H1 (cell line): ENCODE results near the gene CBARP. TPM values are rescaled to one million over a fixed set of nuclear protein-coding genes. Genes with fewer than 3 reads are reported as not detected.

Source experiments
- CTCF ChIA-PET: fragments of 300-600 bp; sonication (Branson Sonifier 250); formaldehyde crosslinking; loops from one replicate; lab custom pipeline; 2021; ENCODE audit not compliant: partially characterized antibody; lab: Charles Lee
- POLR2A ChIA-PET: fragments of 300-600 bp; sonication (Branson Sonifier 250); formaldehyde crosslinking; loops from one replicate; lab custom pipeline; 2021; ENCODE audit warnings: inconsistent platforms; ENCODE audit not compliant: partially characterized antibody; lab: Charles Lee
- DNase-seq, 2 experiments: peaks; one replicate each; pipeline versions ENCODE4 v3.0.0 to v3.0.0-alpha.2; 2010 to 2022; ENCODE audit warnings: low spot score in 2 of 2, low read depth in 1 of 2, mixed read lengths in 1 of 2
- FAIRE-seq: peaks from 2 replicates; lab custom pipeline; 2011; peaks lifted over from hg19 to GRCh38; lab: Jason Lieb, UNC
- H2AFZ ChIP-seq: 2 replicates; pipeline ENCODE4 v1.8.1; 2012; ENCODE audit warnings: low read length, inconsistent platforms
- H2AK5ac ChIP-seq: 2 replicates; pipeline ENCODE4 v1.6.1; 2013; ENCODE audit warnings: low read depth, low read length
- H2BK120ac ChIP-seq: replicated peaks from 2 replicates; pipeline ENCODE3; 2013; ENCODE audit warnings: low read depth, low read length, inconsistent platforms
- H2BK12ac ChIP-seq: 2 replicates; pipeline ENCODE4 v1.6.1; 2013; ENCODE audit warnings: low read depth, low read length
- H2BK15ac ChIP-seq: 2 replicates; pipeline ENCODE4 v1.6.1; 2013; ENCODE audit warnings: low read length
- H2BK20ac ChIP-seq: 2 replicates; pipeline ENCODE4 v1.6.1; 2013; ENCODE audit warnings: low read length
- H2BK5ac ChIP-seq: 2 replicates; pipeline ENCODE4 v1.6.1; 2013; ENCODE audit warnings: low read depth, low read length
- H3K14ac ChIP-seq: 2 replicates; pipeline ENCODE4 v1.6.1; 2013; ENCODE audit warnings: inconsistent platforms; ENCODE audit not compliant: insufficient read length
- H3K18ac ChIP-seq: 2 replicates; pipeline ENCODE4 v1.6.1; 2013; ENCODE audit warnings: low read length; ENCODE audit errors: extremely low read depth
- H3K23ac ChIP-seq: 2 replicates; pipeline ENCODE4 v1.6.1; 2013; ENCODE audit warnings: inconsistent platforms; ENCODE audit not compliant: insufficient read length
- H3K23me2 ChIP-seq: 2 replicates; pipeline ENCODE4 v1.6.1; 2013; ENCODE audit warnings: low read depth, low read length
- H3K27ac ChIP-seq: 2 replicates; pipeline ENCODE4 v1.6.1; 2011; ENCODE audit warnings: low read depth, low read length, inconsistent platforms
- H3K27me3 ChIP-seq, 4 experiments: replicated peaks in 1 of 4; 1 replicate in 1 of 4; 2 replicates in 3 of 4; pipeline versions ENCODE4 v1.6.1 to v1.8.1; 2011 to 2013; ENCODE audit warnings: low read length in 3 of 4, mild to moderate bottlenecking in 3 of 4, inconsistent platforms in 2 of 4, mixed read lengths in 2 of 4, moderate library complexity in 1 of 4; ENCODE audit not compliant: control insufficient read depth in 3 of 4, insufficient read depth in 3 of 4; ENCODE audit errors: extremely low read depth in 1 of 4
- H3K36me3 ChIP-seq, 4 experiments: 2 replicates each; pipeline versions ENCODE4 v1.6.1 to v1.8.1; 2011 to 2013; ENCODE audit warnings: mild to moderate bottlenecking in 4 of 4, low read length in 3 of 4, moderate library complexity in 2 of 4, control low read depth in 1 of 4, inconsistent platforms in 1 of 4; ENCODE audit not compliant: insufficient read depth in 4 of 4, control insufficient read depth in 2 of 4
- H3K4ac ChIP-seq: replicated peaks from 2 replicates; pipeline ENCODE3; 2013; ENCODE audit warnings: low read length, low read depth, mixed read lengths, inconsistent platforms; ENCODE audit not compliant: insufficient read length
- H3K4me1 ChIP-seq, 4 experiments: replicated peaks in 1 of 4; 1 replicate in 1 of 4; 2 replicates in 3 of 4; pipeline versions ENCODE4 v1.6.1 to v1.8.1; 2011 to 2013; ENCODE audit warnings: low read length in 3 of 4, inconsistent platforms in 2 of 4, mixed read lengths in 1 of 4; ENCODE audit not compliant: insufficient read depth in 4 of 4, control insufficient read depth in 3 of 4
- H3K4me2 ChIP-seq, 2 experiments: 2 replicates each; pipeline versions ENCODE4 v1.6.1 to v1.8.1; 2011 to 2013; ENCODE audit warnings: low read depth in 2 of 2, low read length in 2 of 2, control low read depth in 1 of 2, inconsistent platforms in 1 of 2, mild to moderate bottlenecking in 1 of 2; ENCODE audit not compliant: insufficient read depth in 1 of 2
- H3K4me3 ChIP-seq, 4 experiments: fragments of 200-600, 300-600 bp in 1 of 4; sonication (generic), shearing (Covaris generic), sonication (Bioruptor Twin) in 1 of 4; 2 replicates each; pipeline versions ENCODE4 v1.5.1 to v1.8.1; 2011 to 2016; ENCODE audit warnings: low read length in 4 of 4, low read depth in 3 of 4, control low read depth in 2 of 4, inconsistent platforms in 2 of 4, mild to moderate bottlenecking in 2 of 4, mixed read lengths in 1 of 4, moderate library complexity in 1 of 4; ENCODE audit not compliant: insufficient read depth in 2 of 4; ENCODE audit errors: extremely low read depth in 1 of 4
- H3K56ac ChIP-seq: replicated peaks from 2 replicates; pipeline ENCODE3; 2013; ENCODE audit warnings: low read depth, mild to moderate bottlenecking, mixed read lengths, low read length, inconsistent platforms; ENCODE audit not compliant: insufficient read length
- H3K79me1 ChIP-seq: 2 replicates; pipeline ENCODE4 v1.6.1; 2013; ENCODE audit warnings: low read depth, low read length, control low read depth
- H3K79me2 ChIP-seq, 2 experiments: 2 replicates each; pipeline versions ENCODE4 v1.6.1 to v1.8.1; 2012 to 2013; ENCODE audit warnings: low read length in 2 of 2, mild to moderate bottlenecking in 2 of 2, inconsistent platforms in 1 of 2; ENCODE audit not compliant: insufficient read depth in 2 of 2, control insufficient read depth in 1 of 2
- H3K9ac ChIP-seq, 4 experiments: replicated peaks in 1 of 4; 1 replicate in 1 of 4; 2 replicates in 3 of 4; pipeline versions ENCODE4 v1.6.1 to v1.8.1; 2011 to 2013; ENCODE audit warnings: low read depth in 3 of 4, low read length in 3 of 4, control low read depth in 2 of 4, mild to moderate bottlenecking in 2 of 4, moderate library complexity in 2 of 4, inconsistent platforms in 1 of 4; ENCODE audit errors: extremely low read depth in 1 of 4
- H3K9me3 ChIP-seq, 2 experiments: 2 replicates each; pipeline versions ENCODE4 v1.6.1 to v1.8.1; 2012 to 2013; ENCODE audit warnings: mild to moderate bottlenecking in 2 of 2, moderate library complexity in 2 of 2, control low read depth in 1 of 2, inconsistent platforms in 1 of 2, low read depth in 1 of 2, low read length in 1 of 2, mixed read lengths in 1 of 2; ENCODE audit not compliant: insufficient read depth in 2 of 2
- H4K20me1 ChIP-seq, 2 experiments: replicated peaks in 1 of 2; 2 replicates each; pipeline versions ENCODE3 to v1.8.1; 2011 to 2013; ENCODE audit warnings: inconsistent platforms in 2 of 2, low read length in 2 of 2, mild to moderate bottlenecking in 1 of 2; ENCODE audit not compliant: insufficient read depth in 2 of 2, control insufficient read depth in 1 of 2
- H4K5ac ChIP-seq: 2 replicates; pipeline ENCODE4 v1.6.1; 2013; ENCODE audit warnings: low read length, low read depth, mixed read lengths, inconsistent platforms; ENCODE audit not compliant: insufficient read length
- H4K8ac ChIP-seq: 2 replicates; pipeline ENCODE4 v1.8.0; 2013; ENCODE audit warnings: mild to moderate bottlenecking, moderate library complexity, low read length, inconsistent platforms; ENCODE audit not compliant: insufficient read depth; ENCODE audit errors: extremely low read depth
- H4K91ac ChIP-seq: replicated peaks from 2 replicates; pipeline ENCODE3; 2013; ENCODE audit warnings: low read length, mixed read lengths, inconsistent platforms; ENCODE audit not compliant: insufficient read length
- SP4 ChIP-seq: IDR thresholded peaks from 2 replicates; pipeline ENCODE4 v1.6.1; 2012; ENCODE audit warnings: low read length, inconsistent platforms
- WGBS, 2 experiments: shearing (Covaris generic) in 1 of 2; methylation state at CpG; one replicate each; pipeline versions ENCODE4 v1.1.6 to v1.1.7; 2013 to 2015; ENCODE audit warnings: low lambda C conversion rate in 2 of 2, mixed read lengths in 2 of 2, inconsistent platforms in 1 of 2, low coverage in 1 of 2, missing lambda C conversion rate in 1 of 2; ENCODE audit not compliant: insufficient replicate concordance in 2 of 2, insufficient coverage in 1 of 2, insufficient read length in 1 of 2; ENCODE audit errors: extremely low coverage in 1 of 2, missing lambda C conversion rate in 1 of 2; 5-methylcytosine and 5-hydroxymethylcytosine counted together
- polyA plus RNA-seq, 7 experiments: library from polyadenylated mRNA; depleted of rRNA in 3 of 7; stranded (reverse) in 5 of 7; unstranded in 2 of 7; fragments of >200 nt in 5 of 7; fragments of 200-250 nt in 2 of 7; gene quantifications; 1 replicate in 5 of 7; 2 replicates in 1 of 7; 4 replicates in 1 of 7; pipeline versions ENCODE4 v1.2.1 to v1.2.3, GENCODE V29; 2011 to 2013; ENCODE audit warnings: missing spikeins in 2 of 7, mixed read lengths in 2 of 7
- total RNA-seq: library from RNA; stranded (reverse); fragmentation: NEBNext Ultra II Directional; extraction: Animal tissue kit (Norgen Biotek cat#: 25700); gene quantifications from 2 replicates; pipeline ENCODE4 v1.2.1, GENCODE V29; 2021

The CBARP gene
- total and polyA plus RNA-seq, 2 of the 8 experiments (the other 6 are each of a cell fraction or from before 2014, with no cell fraction given), result 4.9 to 14.7 TPM

GRCh38 chr19:1231729-1232637, 5.8 kb downstream of the CBARP start:
- Histone ChIP-seq H2AFZ (no peak overlapping the region), H2BK15ac (no peak overlapping the region), H3K14ac (no peak overlapping the region), H3K56ac (no peak overlapping the region), H3K23me2 (no peaks in the 10 kb centered on the region; the same call in 1 of the 2 replicates), H3K4me2 (no peak overlapping the region), H2BK12ac (no peak overlapping the region), H3K36me3 (peaks cover 5 to 69% (median 9%) of the 10 kb centered on the region in 4 experiments; a peak in 6 of 8 replicates), H3K23ac (no peak overlapping the region), H2BK20ac (no peak overlapping the region), H3K18ac (no peak overlapping the region), H2AK5ac (0 out of 2 replicates have a peak overlapping the region, but pooled peaks have one; percentile 15), H3K79me1 (0 out of 2 replicates have a peak, but pooled peaks cover 3% of the 10 kb centered on the region), H4K91ac (no peak overlapping the region), H3K4ac (no peak overlapping the region), H3K4me1 (peaks cover 0 to 6% (median 4%) of the 10 kb centered on the region in 4 experiments; a peak in 2 of 7 replicates), H2BK5ac (no peak overlapping the region), H2BK120ac (no peak overlapping the region), H4K5ac (no peak overlapping the region), H4K20me1 (peaks cover 2 to 22% of the 10 kb centered on the region in 2 experiments), H3K9ac (no peak overlapping the region), H3K79me2 (no peaks in the 10 kb centered on the region; a peak in 1 of 4 replicates), H3K9me3 (no peaks in the 10 kb centered on the region), H3K4me3 (no peak overlapping the region), H3K27ac (0 out of 2 replicates have a peak overlapping the region, but pooled peaks have one; percentile 15), H4K8ac (no peak overlapping the region; the same call in 1 of the 2 replicates), H3K27me3 (no peaks in the 10 kb centered on the region)
- POLR2A ChIA-PET, result interaction anchor here (0.8 to 1.9 kb wide), 7 partner anchors 9 to 228 kb away, joined by 3 to 6 read pairs (median 4); partner anchors contain the start of genes ATP5F1D and FAM174C
- 94% methylated on average over 14 of the region's 15 CpGs; no CpG with 5 or more reads in 1 of the 2 experiments for WGBS, 2 experiments
- DNase-seq (no peak), FAIRE-seq (no peak)
- CTCF ChIA-PET, result interaction anchor here (0.9 to 1.9 kb wide), 4 partner anchors 8 to 14 kb away, joined by 3 to 8 read pairs (median 6); no protein-coding TSS in a partner anchor
- no peak for TF ChIP-seq SP4
